ENCODE data around the gene DCTD. TPM values are rescaled to one million over a fixed set of nuclear protein-coding genes. Genes with fewer than 3 reads are reported as not detected.
A peak's percentile ranks its signal among the peaks of the same experiment; 100 is the strongest.

Gene DCTD
- total and polyA plus RNA-seq, 7 donors: 33.3 to 54.9 (median 38.2) TPM

DNA sequence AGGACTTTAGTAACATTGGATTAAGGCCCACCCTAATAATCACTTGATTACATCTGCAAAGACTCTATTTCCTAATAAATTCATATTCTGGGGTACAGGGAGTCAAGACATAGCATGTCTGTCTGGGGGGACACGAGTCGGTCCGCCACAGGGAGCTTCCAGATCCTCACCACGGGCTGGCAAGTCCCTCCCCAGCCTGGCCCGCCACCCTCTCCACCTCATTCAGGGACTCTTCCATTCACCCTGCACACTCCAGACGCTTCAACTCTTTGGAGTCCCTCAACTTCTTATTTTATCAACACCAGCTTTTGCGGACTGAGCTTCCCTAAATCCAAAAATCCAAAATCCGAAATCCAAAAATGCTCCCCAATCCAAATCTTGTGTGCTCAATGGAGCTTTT, 71.2 kb downstream of the DCTD start:
- DNase-seq: no peak
- no peaks in the 10 kb centered on the region for H3K27me3 ChIP-seq

DNA sequence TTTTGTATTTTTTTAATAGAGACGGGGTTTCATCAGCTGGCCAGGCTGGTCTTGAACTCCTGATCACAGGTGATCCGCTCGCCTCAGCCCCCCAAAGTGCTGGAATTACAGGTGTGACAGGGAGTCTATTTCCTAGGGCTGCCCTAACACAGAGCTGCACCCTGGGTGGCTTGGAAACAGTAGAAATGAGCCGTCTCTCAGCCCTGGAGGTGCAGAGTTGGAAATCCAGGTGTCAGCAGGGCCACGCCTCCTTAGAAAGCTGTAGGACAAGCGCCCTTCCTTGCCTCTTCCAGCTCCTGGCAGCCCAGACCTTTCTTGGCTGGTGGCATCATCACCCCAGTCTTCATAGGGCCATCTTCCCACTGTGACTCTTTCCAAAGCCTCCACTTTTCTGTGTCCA, 71.6 kb downstream of the DCTD start:
- TF ChIP-seq, protein P1, sequence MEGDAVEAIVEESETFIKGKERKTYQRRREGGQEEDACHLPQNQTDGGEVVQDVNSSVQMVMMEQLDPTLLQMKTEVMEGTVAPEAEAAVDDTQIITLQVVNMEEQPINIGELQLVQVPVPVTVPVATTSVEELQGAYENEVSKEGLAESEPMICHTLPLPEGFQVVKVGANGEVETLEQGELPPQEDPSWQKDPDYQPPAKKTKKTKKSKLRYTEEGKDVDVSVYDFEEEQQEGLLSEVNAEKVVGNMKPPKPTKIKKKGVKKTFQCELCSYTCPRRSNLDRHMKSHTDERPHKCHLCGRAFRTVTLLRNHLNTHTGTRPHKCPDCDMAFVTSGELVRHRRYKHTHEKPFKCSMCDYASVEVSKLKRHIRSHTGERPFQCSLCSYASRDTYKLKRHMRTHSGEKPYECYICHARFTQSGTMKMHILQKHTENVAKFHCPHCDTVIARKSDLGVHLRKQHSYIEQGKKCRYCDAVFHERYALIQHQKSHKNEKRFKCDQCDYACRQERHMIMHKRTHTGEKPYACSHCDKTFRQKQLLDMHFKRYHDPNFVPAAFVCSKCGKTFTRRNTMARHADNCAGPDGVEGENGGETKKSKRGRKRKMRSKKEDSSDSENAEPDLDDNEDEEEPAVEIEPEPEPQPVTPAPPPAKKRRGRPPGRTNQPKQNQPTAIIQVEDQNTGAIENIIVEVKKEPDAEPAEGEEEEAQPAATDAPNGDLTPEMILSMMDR (IDR thresholded peaks at IDR 0.05): no peak
- TF ChIP-seq EP300 (IDR thresholded peaks at IDR 0.05) (no peak), POLR2AphosphoS5 (IDR thresholded peaks at IDR 0.05) (no peak), POLR2A (IDR thresholded peaks at IDR 0.05) (no peak)
- WGBS, 2 donors: 71 to 85% methylated on average over 6 of the region's 6 CpGs
- intact Hi-C loops (cut with DNase I): no loop called here
- no peaks in the 10 kb centered on the region for H3K27me3 ChIP-seq
- H3K4me1 ChIP-seq: no peaks in the 10 kb centered on the region
- H3K4me3 ChIP-seq: no peak overlapping the region
- no peak overlapping the region for H3K27ac ChIP-seq
- H3K9me3 ChIP-seq: no peaks in the 10 kb centered on the region
- H3K36me3 ChIP-seq: no peaks in the 10 kb centered on the region
- no peak for DNase-seq

More for the DNA sequence above, 71.2 kb downstream of the DCTD start:
- WGBS, 2 donors: 91 to 93% methylated on average over 8 of the region's 8 CpGs
- intact Hi-C loops (cut with DNase I): no loop called here
- TF ChIP-seq POLR2AphosphoS5 (IDR thresholded peaks at IDR 0.05): no peak
- TF ChIP-seq, protein P1 (IDR thresholded peaks at IDR 0.05): no peak
- H3K4me3 ChIP-seq: no peak overlapping the region
- H3K4me1 ChIP-seq: no peaks in the 10 kb centered on the region
- H3K27ac ChIP-seq: no peak overlapping the region
- no peaks in the 10 kb centered on the region for H3K9me3 ChIP-seq
- H3K36me3 ChIP-seq: no peaks in the 10 kb centered on the region

DNA sequence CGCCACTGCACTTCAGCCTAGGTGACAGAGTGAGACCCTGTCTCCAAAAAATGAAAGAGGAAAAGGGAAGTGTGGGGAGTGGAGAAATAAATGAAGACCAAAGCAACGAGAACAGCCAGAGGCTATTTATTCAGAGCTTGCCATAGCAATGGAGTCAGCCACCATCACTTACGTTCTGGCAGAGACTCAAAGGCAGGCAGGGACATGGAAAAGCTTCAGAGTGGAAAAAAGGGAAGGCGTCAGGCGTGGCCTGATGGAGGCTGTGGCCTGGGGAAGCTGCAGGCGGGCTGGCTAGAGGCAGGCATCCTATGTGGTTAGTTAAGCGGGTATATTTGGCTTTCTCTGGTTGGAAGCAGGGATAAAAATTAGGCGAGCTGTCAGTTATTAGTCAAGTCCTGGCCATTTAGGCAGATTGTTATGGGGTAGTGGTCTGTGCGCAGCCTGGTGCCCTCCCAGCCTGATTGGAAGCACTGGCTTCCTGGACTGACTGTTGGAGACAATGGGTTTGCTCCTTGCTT, 73.3 kb downstream of the DCTD start:
- TF ChIP-seq POLR2AphosphoS5 (IDR thresholded peaks at IDR 0.05): no peak
- H3K27ac ChIP-seq: no peak overlapping the region
- no peak for DNase-seq
- H3K4me1 ChIP-seq: no peaks in the 10 kb centered on the region
- no peaks in the 10 kb centered on the region for H3K27me3 ChIP-seq
- intact Hi-C loops (cut with DNase I): no loop called here
- H3K4me3 ChIP-seq: no peak overlapping the region
- WGBS, 2 donors: 81 to 84% methylated on average over 9 of the region's 9 CpGs
- H3K36me3 ChIP-seq: no peaks in the 10 kb centered on the region
- no peaks in the 10 kb centered on the region for H3K9me3 ChIP-seq

DNA sequence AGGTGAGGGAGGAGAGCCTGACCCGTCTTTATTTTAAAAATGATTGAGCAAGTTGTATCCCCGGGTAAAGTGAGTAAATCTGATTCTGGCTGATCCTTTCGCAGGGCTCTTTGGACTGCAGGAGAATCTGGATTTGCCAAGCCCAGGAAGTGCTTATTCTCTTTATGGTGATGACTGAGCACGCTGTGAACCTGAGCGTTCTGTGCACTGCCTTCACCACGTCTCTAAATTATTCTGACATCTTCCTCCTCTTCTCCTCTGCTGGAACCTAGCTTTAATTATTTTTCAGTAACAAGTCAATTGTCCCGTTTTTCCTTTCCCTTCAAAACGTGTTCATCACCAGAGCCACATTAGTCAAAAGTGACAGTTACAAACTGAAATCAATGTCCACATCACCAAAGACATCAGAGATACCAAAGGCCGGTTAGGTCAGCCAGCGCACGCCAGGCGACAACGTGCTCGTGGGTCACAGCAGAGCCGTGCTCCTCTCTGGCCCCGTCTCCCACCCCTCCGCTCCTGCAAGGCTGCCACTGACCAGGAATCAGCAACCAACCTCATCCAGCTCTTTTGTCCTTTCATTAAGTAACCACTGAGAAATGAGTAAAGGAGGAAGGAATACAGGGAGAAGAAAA, 74.3 kb downstream of the DCTD start:
- WGBS, 2 donors: 72 to 73% methylated on average over 17 of the region's 17 CpGs
- no peaks in the 10 kb centered on the region for H3K9me3 ChIP-seq
- no peak for DNase-seq
- no peaks in the 10 kb centered on the region for H3K27me3 ChIP-seq
- H3K27ac ChIP-seq: no peak overlapping the region
- H3K4me3 ChIP-seq: no peak overlapping the region
- intact Hi-C loops (cut with DNase I): no loop called here
- H3K4me1 ChIP-seq: no peaks in the 10 kb centered on the region
- no peaks in the 10 kb centered on the region for H3K36me3 ChIP-seq
- TF ChIP-seq POLR2AphosphoS5 (IDR thresholded peaks at IDR 0.05): no peak
- no peak for TF ChIP-seq POLR2A (IDR thresholded peaks at IDR 0.05)

DNA sequence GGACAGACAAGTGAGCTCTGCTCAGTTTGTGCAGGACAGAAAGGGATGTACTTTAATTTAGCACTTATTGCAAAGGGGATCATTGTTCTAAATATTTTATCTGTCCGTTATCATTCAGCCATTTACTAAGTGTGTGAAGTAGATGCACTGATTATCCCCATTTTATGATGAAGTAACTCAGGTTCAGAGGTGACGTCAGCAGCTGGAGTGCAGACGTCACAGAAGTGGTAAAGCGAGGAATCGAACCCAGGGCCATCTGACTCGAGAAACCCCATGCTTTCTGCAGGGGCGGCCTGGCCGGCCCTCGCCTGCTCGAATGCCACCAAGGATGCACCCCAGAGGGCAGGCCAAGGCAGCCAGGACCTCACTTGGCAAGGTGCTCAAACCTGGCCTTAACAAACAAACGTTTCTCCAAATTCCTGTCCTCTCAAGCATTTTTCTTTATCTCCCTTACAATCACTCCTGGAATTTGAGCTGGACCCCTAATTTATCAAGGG, 75.0 kb downstream of the DCTD start:
- Histone ChIP-seq H3K4me1 (no peaks in the 10 kb centered on the region), H3K36me3 (no peaks in the 10 kb centered on the region), H3K4me3 (no peak overlapping the region), H3K27me3 (peaks cover 0 to under 1% (median 0%) of the 10 kb centered on the region in 3 donors), H3K27ac (no peak overlapping the region), H3K9me3 (no peaks in the 10 kb centered on the region)
- TF ChIP-seq POLR2A (IDR thresholded peaks at IDR 0.05): no peak
- TF ChIP-seq POLR2AphosphoS5 (IDR thresholded peaks at IDR 0.05): no peak
- TF ChIP-seq, protein P1 (IDR thresholded peaks at IDR 0.05): no peak
- no peak for TF ChIP-seq EP300 (IDR thresholded peaks at IDR 0.05)
- DNase-seq: no peak
- 76 to 88% methylated on average over 11 of the region's 11 CpGs for WGBS, 2 donors
- intact Hi-C loops (cut with DNase I): no loop called here

DNA sequence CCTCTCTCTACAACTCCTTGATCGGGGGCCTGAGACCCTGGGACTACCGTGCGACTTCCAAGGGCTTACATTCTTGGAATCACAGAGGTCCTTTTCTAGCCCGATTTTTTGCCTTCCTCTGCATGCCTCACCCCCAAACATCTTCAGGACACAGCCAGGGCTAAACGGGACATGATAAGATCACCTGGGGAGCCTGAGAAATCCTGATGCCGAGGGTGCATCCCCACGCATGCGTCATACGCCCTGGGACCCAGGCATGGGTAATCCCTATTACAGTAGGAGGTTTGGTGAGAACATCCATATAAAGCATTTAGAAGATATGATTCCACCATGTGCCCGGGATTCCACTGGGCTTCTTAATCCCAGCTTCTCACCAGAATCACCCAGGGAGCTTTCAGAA, 77.1 kb downstream of the DCTD start:
- 88 to 91% methylated on average over 10 of the region's 10 CpGs for WGBS, 2 donors
- intact Hi-C loops (cut with DNase I): no loop called here

More for the DNA sequence above, 77.1 kb downstream of the DCTD start:
- peak; percentile 29 for DNase-seq
- H3K4me1 ChIP-seq: no peaks in the 10 kb centered on the region
- no peak overlapping the region for H3K4me3 ChIP-seq
- H3K36me3 ChIP-seq: no peaks in the 10 kb centered on the region
- no peak overlapping the region for H3K27ac ChIP-seq
- H3K9me3 ChIP-seq: no peaks in the 10 kb centered on the region
- H3K27me3 ChIP-seq: peaks cover 0 to 18% (median 0%) of the 10 kb centered on the region in 3 donors
- TF ChIP-seq, protein P1 (IDR thresholded peaks at IDR 0.05): no peak
- TF ChIP-seq POLR2AphosphoS5 (IDR thresholded peaks at IDR 0.05) (no peak), POLR2A (IDR thresholded peaks at IDR 0.05) (no peak)
